HG03139 (cell line): ENCODE measurements around the gene SAXO1.
"Not testable (repeated sequence)": the region's sequence is repeated elsewhere in the genome, so short reads cannot be mapped to it uniquely, and the experiment has no call there.

Source experiments
- ATAC-seq: cut with Tn5 transposase; IDR thresholded peaks from one replicate; pipeline ENCODE4 v1.9.1; 2021; ENCODE audit not compliant: unreplicated experiment

The SAXO1 gene

GRCh38 chr9:19000133-19000532, 32.9 kb downstream of the SAXO1 start:
- no peak for ATAC-seq

GRCh38 chr9:18999173-18999785, 33.7 kb downstream of the SAXO1 start:
- no peak for ATAC-seq

- ATAC-seq = no peak
Measured at GRCh38 chr9:18997151-18997550, 35.9 kb downstream of the SAXO1 start.

GRCh38 chr9:18996211-18996610, 36.8 kb downstream of the SAXO1 start:
- no peak for ATAC-seq

- no peak for ATAC-seq
Measured at GRCh38 chr9:18994263-18994916, 38.6 kb downstream of the SAXO1 start.

- not testable (repeated sequence) for ATAC-seq
Measured at GRCh38 chr9:18991197-18991596, 41.8 kb downstream of the SAXO1 start.

GRCh38 chr9:18990494-18990893, 42.5 kb downstream of the SAXO1 start:
- no peak for ATAC-seq

GRCh38 chr9:18989865-18990264, 43.1 kb downstream of the SAXO1 start:
- ATAC-seq = no peak

GRCh38 chr9:18989097-18989496, 43.9 kb downstream of the SAXO1 start:
- no peak for ATAC-seq

- ATAC-seq = no peak
Measured at GRCh38 chr9:18988003-18988402, 45.0 kb downstream of the SAXO1 start.

- ATAC-seq = no peak
Measured at GRCh38 chr9:18985996-18986395, 47.0 kb downstream of the SAXO1 start.

- no peak for ATAC-seq
Measured at GRCh38 chr9:18985464-18985951, 47.5 kb downstream of the SAXO1 start.

- ATAC-seq = no peak
Measured at GRCh38 chr9:18982262-18982620, 50.8 kb downstream of the SAXO1 start.

GRCh38 chr9:18981476-18982261, 51.3 kb downstream of the SAXO1 start:
- ATAC-seq = no peak

- ATAC-seq = no peak
Measured at GRCh38 chr9:18980189-18980588, 52.8 kb downstream of the SAXO1 start.

- ATAC-seq = no peak
Measured at GRCh38 chr9:18979367-18979766, 53.6 kb downstream of the SAXO1 start.

GRCh38 chr9:18978188-18978587, 54.8 kb downstream of the SAXO1 start:
- no peak for ATAC-seq

- no peak for ATAC-seq
Measured at GRCh38 chr9:18976709-18977531, 56.1 kb downstream of the SAXO1 start.

GRCh38 chr9:18976221-18976708, 56.7 kb downstream of the SAXO1 start:
- ATAC-seq = no peak

GRCh38 chr9:18973348-18973747, 59.7 kb downstream of the SAXO1 start:
- no peak for ATAC-seq

GRCh38 chr9:18972675-18973074, 60.3 kb downstream of the SAXO1 start:
- no peak for ATAC-seq
